Mesodermal cell (in vitro differentiated cells): ENCODE results near the gene PLBD2.

ENCODE experiments used
- H3K27ac ChIP-seq: 2 replicates; pipeline ENCODE4 v1.7.0; 2013; ENCODE audit warnings: mild to moderate bottlenecking, low read depth, low read length, moderate library complexity; ENCODE audit not compliant: severe bottlenecking
- H3K36me3 ChIP-seq: 2 replicates; pipeline ENCODE4 v1.7.1; 2013; ENCODE audit warnings: mild to moderate bottlenecking, low read length, moderate library complexity; ENCODE audit not compliant: control insufficient read depth, insufficient read depth
- H3K4me1 ChIP-seq: one replicate; pipeline ENCODE4 v1.7.1; 2013; ENCODE audit warnings: mild to moderate bottlenecking, low read length; ENCODE audit not compliant: insufficient read depth, control insufficient read depth, poor library complexity, severe bottlenecking
- H3K4me3 ChIP-seq: 2 replicates; pipeline ENCODE4 v1.7.0; 2013; ENCODE audit warnings: low read length, control low read depth, mild to moderate bottlenecking; ENCODE audit not compliant: insufficient read depth, poor library complexity, severe bottlenecking; ENCODE audit errors: extremely low read depth
- H3K9me3 ChIP-seq: 2 replicates; pipeline ENCODE4 v1.7.1; 2013; ENCODE audit warnings: mild to moderate bottlenecking, low read length, moderate library complexity; ENCODE audit not compliant: control insufficient read depth
- WGBS, 2 experiments: methylation state at CpG; one replicate each; pipeline ENCODE4 v1.1.5; 2013; ENCODE audit warnings: missing lambda C conversion rate in 2 of 2; ENCODE audit not compliant: insufficient coverage in 2 of 2; 5-methylcytosine and 5-hydroxymethylcytosine counted together

Gene PLBD2

DNA sequence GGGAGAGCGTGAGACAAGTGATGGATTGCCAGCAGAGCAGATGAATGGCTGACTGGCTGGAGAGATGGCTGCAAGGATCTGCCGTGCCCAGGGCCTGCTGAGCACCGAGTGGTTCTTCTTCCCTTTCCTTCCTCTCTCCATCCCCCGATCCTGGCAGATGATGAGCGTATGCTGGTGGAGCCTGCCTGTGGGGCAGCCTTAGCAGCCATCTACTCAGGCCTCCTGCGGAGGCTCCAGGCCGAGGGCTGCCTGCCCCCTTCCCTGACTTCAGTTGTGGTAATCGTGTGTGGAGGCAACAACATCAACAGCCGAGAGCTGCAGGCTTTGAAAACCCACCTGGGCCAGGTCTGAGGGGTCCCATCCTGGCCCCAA lies 79.3 kb downstream of the PLBD2 start:
- no peaks in the 10 kb centered on the region for H3K9me3 ChIP-seq
- H3K27ac ChIP-seq: no peak overlapping the region
- no peaks in the 10 kb centered on the region for H3K36me3 ChIP-seq
- WGBS, 2 experiments: 65 to 73% methylated on average over 7 to 8 of the region's 9 CpGs
- no peaks in the 10 kb centered on the region for H3K4me1 ChIP-seq
- no peak overlapping the region for H3K4me3 ChIP-seq

DNA sequence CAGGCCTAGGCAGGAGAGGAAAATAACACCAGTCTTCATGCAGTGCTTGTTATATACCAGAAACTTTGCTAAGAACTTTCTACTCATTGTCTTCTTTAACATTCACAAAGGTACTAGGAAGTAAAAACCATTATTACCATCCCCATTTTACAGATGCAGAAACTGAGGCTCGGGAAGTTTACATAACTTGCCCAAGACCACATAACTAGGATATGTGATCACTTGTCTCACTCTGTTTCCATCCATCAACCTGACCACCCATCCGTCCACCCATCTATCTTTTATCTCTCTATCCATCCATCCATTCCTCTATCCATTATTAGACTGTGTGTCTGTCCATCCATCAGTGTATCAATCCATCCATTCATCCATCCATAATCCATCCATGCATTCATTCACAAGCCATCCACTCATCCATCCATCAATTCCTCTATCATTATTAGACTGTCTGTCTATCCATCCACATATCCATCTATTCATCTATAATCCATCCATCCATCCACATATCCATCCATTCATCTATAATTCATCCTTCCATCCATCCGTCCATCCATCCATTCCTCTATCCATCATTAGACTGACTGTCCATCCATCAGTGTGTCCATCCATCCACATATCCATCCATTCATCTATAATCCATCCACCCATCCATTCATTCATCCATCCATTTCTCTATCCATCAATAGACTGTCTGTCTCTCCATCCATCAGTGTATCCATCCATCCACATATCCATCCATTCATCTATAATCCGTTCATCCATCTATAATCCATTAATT lies 80.3 kb downstream of the PLBD2 start:
- H3K4me1 ChIP-seq: no peaks in the 10 kb centered on the region
- no peak overlapping the region for H3K4me3 ChIP-seq
- no peak overlapping the region for H3K27ac ChIP-seq
- H3K9me3 ChIP-seq: no peaks in the 10 kb centered on the region
- WGBS, 2 experiments: 76 to 87% methylated on average over 4 of the region's 4 CpGs
- no peaks in the 10 kb centered on the region for H3K36me3 ChIP-seq

DNA sequence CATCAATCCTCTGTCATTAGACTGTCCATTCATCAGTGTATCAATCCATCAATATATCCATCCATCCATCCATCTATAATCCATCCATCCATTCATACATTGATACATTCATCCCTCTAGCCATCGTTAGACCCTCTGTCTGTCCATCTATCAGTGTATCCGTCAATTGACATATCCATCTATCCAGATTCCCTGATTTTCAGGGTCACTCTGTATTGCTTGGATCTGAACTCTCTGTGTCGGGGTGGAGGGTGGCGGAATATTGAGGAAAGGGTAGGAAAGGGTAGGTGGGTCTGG lies 80.9 kb downstream of the PLBD2 start:
- Histone ChIP-seq H3K4me1 (no peaks in the 10 kb centered on the region), H3K27ac (no peak overlapping the region), H3K4me3 (no peak overlapping the region), H3K36me3 (no peaks in the 10 kb centered on the region), H3K9me3 (no peaks in the 10 kb centered on the region)
- 31 to 38% methylated on average over 3 to 4 of the region's 4 CpGs for WGBS, 2 experiments

DNA sequence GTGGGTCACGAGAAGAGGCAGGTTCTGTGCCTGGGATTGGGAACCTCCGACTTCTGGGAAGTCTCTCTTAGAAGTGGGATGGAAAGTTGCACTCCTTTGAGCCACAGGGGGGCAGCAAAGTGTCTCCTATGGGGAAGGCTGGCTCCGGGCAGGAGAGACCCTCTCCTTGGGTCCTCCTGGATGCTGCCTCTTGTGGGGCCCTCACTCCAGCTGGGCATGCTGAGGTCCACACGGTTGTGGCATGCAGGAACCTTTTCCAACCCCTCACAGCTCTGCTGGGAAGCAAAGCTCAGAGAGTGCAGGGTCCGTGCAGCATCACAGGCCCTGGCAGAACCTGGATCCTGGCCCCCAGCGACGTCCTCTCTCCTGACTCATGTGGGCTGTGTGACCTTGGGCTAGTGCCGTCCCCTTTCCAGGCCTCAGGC lies 81.2 kb downstream of the PLBD2 start:
- H3K4me1 ChIP-seq: no peaks in the 10 kb centered on the region
- WGBS, 2 experiments: 42 to 48% methylated on average over 7 to 8 of the region's 8 CpGs
- no peak overlapping the region for H3K4me3 ChIP-seq
- no peaks in the 10 kb centered on the region for H3K9me3 ChIP-seq
- H3K36me3 ChIP-seq: no peaks in the 10 kb centered on the region
- H3K27ac ChIP-seq: no peak overlapping the region

DNA sequence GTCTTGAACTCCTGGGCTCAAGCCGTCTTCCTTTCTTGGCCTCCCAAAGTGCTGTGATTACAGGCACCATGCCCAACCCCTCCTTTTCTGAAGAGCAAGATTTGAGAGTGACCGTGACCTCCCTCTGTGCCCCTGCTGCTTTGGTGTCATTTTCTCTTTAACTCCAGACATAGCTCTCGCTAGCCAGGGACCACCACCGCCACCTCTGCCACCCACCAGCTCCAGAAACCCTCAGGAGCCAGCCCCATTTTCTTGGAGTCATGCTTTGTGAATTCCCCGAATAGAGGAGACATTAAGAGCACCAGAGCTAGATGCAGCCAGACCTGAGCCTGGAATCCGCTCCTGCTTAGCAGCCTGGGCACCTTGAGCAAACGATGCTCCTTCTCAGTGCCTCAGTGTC lies 81.9 kb downstream of the PLBD2 start:
- H3K9me3 ChIP-seq: no peaks in the 10 kb centered on the region

More for the DNA sequence above, 81.9 kb downstream of the PLBD2 start:
- no peaks in the 10 kb centered on the region for H3K36me3 ChIP-seq
- no peak overlapping the region for H3K27ac ChIP-seq
- H3K4me3 ChIP-seq: no peak overlapping the region
- H3K4me1 ChIP-seq: no peaks in the 10 kb centered on the region
- 88 to 93% methylated on average over 4 to 7 of the region's 7 CpGs for WGBS, 2 experiments
